Activated CD8-positive, alpha-beta memory T cell treated with anti-CD3 and anti-CD28 coated beads for 48 hours (primary cell): ENCODE results near the gene PISD.

Source experiments
- DNase-seq, 3 experiments: peaks; one replicate each; pipeline ENCODE4 v3.0.0-alpha.2; 2020; ENCODE audit warnings: low read depth in 2 of 3, low spot score in 2 of 3

PISD gene

DNA sequence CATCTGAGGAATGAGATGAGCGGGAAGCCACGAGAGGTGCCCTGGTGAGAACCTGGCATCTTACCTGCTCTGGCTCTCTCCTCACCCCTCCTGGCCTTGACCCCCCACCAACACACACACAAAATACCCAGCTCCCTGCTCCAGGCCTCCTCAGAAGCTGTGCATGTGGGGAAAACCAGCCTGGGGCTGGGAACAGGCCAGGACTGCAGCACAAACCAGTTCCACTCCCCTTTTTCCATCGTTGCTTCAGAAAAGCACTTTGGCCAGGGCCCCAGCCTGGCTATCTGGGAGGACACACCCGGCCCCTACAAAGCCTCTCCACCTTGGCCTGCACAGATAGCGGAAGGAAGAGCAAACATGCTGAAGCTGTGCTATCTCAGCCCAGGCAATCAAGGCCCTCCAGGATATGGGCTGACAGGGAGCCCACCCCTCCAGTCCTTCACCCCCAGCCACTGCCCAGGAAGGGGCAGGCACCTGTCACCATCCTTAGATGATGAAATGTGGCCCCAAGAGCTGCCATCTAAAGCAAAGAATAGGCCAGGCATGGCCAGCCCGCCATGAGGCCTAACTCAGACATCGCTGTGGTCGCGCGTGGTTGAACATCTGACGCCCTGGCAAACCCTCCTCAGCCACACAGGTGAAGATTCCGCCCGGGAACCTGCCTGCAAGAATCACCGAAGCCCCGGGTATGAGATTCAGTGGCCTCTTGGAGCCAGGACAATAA lies 35.4 kb downstream of the PISD start:
- DNase-seq: no peak

GRCh38 chr22:31625661-31626426 lies 36.2 kb downstream of the PISD start:
- DNase-seq: no peak

DNA sequence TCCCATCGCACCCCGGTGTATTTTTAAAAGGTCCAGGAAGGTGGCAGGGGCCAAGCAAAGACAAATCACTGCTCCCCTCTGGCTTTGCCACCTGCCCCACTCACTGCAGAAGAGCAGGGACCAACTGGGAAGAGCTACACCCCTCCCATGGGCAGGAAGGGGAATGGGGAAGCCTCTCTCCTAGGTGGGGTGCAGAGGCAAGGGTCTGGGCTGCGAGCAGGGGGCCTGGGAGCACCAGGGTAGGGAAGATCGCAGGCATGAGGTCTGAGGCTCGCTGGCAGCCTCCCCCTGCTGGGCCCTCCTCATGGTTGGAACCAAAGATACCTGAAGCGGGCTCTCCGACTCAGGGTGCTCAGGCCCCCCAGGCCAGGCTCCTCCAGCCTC lies 36.8 kb downstream of the PISD start:
- no peak for DNase-seq

DNA sequence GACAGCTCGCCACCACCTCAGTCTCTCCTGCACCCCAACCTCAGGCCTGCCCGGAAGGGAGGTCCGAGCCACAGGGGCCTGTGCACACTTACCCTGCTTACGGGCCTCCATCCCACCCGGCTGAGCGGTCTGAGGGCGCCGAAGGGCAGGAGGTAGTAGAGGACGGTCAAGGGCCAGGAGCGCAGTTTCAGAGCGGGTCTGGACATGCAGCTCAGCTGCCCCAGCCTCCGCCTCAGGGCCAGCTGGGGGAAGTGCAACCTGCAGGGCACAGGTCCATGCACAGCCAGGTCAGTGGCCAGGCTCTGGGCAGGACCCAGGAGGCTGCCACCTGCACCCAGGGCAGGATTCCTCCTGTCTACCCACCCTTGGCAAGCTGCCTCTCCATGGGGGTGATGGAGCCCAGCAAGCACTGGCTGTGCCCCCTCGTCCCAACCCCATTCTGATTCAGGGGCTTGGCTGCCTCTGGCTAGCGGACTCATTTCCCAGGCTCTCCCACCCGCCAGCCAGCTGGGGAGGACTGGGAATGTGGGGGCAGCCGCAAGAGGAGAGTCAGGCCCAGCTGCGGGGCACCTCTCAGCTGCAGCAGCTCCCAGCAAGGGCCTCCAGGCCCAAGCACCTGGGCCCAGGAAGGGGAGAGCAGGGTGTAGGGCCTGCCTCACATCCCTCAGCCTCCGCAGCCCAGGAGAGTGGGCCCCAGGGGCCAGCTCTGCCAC lies 38.3 kb downstream of the PISD start:
- no peak for DNase-seq

GRCh38 chr22:31622980-31623379 lies 39.0 kb downstream of the PISD start:
- no peak for DNase-seq

GRCh38 chr22:31621507-31622124 lies 40.4 kb downstream of the PISD start:
- no peak for DNase-seq

DNA sequence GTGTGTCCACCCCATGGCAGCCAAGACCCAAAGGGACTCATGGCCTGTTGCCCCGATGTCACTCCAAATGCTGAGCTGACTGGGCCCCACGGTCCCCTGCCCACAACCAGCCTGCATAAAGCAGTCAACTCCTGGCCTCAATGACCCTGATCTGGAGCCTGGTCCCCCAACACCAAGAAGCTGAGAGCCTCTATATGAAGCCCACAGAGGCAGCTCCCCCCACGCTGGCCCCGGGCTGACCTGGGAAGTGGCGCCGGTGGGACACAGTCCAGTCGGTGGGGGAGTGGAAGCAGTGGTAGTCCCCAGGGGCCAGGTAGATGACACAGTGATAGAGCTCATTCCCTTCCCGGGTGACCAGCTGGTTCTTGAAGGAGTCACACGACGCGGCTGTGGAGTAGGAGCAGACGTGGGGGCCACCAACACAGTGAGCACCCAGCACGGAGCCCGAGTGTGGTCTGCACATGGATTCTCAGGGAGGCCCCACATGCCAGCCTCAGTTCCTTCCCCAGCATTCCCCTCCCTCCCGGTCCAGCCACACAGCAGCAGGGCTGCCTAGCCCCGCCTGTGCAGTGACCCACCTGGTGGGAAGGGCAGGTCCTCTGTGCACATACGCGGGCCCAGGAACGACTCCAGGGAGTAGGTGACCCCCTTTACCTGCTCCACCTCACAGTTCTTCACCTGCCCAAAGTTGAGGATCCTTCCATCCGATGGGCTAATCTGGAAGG lies 41.1 kb downstream of the PISD start:
- no peak for DNase-seq

GRCh38 chr22:31619611-31620300 lies 42.3 kb downstream of the PISD start:
- no peak for DNase-seq

DNA sequence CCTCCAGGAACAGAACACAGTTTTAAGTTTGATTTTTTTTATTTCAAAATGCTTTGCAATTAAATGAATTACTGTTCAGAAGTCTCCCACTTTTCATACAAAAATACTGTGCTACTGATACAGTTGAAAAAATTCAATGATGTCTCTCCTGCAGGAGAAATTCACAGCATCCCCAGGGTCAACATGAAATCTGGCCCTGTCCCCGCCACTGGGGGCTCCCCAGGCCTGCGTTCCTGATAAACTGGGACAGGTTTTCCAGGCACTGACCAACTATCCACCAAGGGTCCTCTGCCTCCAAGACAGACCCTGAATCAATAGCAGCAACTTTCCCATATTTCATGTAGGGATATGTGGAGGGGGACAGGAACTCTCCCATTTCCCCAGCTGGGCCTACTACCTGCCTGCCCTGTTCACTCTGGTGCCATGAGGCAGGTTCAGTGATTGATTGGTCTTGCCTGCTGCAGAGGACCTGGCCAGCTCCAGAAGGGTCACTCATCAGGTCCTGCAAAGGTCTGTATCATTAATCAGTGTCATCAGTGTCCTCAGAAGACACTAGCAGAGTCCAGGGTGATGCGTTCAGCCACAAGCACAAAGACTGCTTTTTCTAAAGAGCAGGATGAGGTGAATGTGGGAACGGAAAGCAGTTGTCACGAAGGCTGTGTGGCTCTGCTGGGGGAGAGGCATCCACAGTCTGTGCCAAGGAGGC lies 43.4 kb downstream of the PISD start:
- DNase-seq: no peak

DNA sequence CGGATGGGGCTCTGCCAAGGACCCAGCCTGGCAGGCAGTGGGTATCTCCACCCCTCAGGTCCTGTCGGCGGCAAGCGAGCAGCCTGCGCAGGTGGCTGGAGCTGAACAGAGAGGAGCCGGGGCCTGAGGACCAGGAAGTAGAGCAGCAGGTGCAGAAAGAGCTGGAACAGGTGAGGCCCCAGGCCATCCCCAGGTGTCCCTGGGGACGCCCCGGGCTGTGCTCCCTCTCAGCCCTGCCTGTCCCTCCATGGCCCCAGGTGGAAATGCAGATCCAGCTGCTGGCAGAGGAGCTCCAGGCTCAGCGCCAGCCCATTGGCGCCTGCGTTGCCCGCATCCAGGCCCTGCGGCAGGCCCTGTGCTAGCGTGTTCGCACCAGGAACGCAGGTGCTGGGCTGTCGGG lies 44.0 kb downstream of the PISD start:
- DNase-seq: no peak

GRCh38 chr22:31616315-31616980 lies 45.6 kb downstream of the PISD start:
- no peak for DNase-seq

DNA sequence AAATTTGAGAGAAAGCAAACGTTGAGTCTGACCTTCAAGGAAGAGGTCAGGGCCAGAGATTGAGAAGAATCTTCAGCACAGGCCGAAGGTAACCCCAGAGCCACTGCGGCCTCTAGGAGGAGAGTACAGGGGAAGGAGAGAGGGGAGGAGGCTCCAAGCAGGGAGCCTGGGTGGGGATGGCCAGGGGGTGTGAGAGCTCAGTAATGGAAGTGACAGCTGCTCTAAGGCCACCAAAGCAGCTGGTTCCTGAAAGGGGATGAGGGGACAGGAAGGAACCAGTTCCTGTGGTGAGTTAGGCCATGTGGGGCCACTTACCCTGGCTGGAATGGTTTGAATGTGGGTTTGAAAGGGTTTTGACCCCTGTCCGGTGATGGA lies 46.1 kb downstream of the PISD start:
- no peak for DNase-seq

- DNase-seq: no peak
Measured at GRCh38 chr22:31615491-31615860, 46.5 kb downstream of the PISD start.

GRCh38 chr22:31614781-31615490 lies 47.1 kb downstream of the PISD start:
- DNase-seq: no peak

- no peak for DNase-seq
Measured at GRCh38 chr22:31613904-31614296, 48.1 kb downstream of the PISD start.

GRCh38 chr22:31613286-31613903 lies 48.6 kb downstream of the PISD start:
- DNase-seq: no peak

GRCh38 chr22:31612891-31613285 lies 49.1 kb downstream of the PISD start:
- no peak for DNase-seq

GRCh38 chr22:31611061-31611760 lies 50.8 kb downstream of the PISD start:
- DNase-seq: no peak
